Measurements from ENCODE around the gene PITPNM2. TPM values are rescaled to one million over a fixed set of nuclear protein-coding genes. Genes with fewer than 3 reads are reported as not detected.

PITPNM2 gene
- 7.2 TPM for polyA plus RNA-seq (2013, experiment 1 of 2; ENCODE audit: insufficient read length)
- polyA plus RNA-seq (2013, experiment 2 of 2; ENCODE audit: insufficient read length) = 9.5 TPM

DNA sequence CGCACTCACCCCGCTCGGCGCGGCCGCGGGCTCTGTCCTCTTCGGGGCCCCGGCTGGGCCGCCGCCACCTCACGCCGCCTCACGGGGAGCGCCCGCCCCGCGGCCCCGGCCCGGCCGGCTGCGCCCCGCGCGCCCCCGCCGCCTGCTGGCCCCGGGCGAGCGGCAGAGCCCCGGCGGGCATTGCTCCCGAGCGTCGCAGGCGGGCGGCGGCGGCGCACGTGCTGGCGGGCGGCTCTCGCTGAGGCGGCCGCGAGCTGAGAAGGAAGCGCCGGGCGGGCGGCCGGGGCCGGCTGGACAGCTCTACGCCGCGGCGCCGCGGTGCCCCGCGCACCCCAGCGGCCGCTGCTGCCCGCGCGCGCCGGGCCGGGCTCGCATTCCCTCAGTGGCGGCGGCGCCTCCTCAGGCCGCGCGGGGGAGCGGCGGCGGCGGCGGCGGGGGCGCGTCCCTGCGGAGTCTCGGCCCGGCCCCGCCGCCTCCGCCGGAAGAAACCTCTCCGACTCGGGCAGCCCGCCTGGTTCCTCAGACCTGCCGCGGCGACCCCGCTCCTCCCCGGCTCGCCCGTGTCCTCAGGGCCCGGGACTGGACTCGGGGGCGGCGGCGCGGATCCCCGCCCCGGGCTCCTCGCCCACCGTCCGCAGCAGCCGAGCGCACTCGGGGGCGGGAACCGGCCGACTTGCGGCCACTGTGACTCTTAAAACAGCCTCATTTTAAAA is at the start of gene PITPNM2:
TSS of gene PITPNM2 (minus strand) at position 347 of the 713 bp plus-strand sequence. CDS start 116,500 bp downstream, outside the sequence.
- DNase-seq = peak; percentile 75

DNA sequence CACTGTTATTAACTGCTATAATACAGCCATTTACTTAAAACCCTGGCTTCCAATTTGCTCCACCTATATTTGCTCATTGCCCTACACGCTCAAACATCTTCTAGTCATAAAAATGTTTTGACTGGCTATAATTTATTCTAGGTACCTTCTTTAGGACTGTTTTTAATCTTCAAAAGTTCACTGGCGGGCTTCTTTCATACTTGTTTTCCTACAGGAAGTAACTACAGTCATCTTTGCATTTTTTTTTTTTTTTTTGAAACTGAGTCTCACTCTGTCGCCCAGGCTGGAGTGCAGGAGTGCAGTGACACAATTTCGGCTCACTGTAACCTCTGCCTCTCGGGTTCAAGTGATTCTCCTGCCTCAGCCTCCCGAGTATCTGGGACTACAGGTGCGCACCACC is 49.5 kb upstream of the PITPNM2 start:
- DNase-seq = no peak

DNA sequence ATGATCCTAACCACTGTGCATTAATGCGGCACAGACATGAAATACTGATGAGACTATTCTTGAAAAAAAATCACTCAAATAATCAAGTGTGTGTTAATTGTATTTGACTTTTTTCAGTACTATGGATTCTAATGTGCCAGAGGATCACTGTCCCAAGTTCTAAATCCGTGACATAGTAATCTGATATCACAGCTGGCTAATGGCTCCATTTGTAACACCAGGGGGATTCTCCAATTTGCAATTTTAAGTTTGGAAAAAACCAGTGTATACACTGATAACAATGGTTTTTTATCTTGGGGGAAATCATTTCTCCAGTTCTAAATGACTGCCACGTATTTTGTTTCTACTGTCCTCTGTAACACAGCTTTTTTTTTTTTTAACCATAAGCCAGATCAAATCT is 49.0 kb upstream of the PITPNM2 start:
- DNase-seq = no peak

DNA sequence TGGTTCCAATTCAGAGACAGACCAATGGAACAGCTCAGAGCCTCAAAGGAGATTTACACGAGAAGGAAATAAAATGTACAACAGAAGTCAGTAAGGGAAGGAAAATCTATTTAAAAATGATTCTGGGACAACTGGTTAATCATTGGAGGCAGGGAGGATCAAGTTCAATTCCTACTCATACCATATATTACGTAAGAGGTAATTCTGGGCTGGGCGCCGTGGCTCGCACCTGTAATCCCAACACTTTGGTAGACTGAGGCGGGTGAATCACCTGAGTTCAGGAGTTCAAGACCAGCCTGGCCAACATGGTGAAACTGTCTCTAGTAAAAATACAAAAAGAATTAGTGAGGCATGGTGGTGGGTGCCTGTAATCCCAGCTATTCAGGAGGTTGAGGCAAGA is 36.7 kb upstream of the PITPNM2 start:
- no peak for DNase-seq

DNA sequence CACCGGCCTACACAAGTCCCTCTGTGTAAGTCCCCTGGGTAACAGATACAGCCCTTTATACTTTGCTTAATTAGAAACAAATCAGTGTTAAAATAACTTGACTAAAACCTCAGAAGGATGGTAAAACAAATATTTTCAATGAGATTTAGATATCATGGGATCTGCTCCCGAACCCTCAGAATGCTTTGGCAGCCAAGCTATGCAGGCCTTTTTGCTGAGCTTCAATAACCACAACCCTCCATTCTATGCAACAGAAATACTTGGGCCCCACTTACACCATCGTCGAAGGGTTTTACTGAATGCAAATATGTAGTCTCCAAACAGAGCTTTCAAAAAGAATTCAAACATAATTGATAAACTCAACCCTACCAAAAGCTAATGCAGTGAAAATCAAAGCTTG is 29.3 kb upstream of the PITPNM2 start:
- DNase-seq = no peak

DNA sequence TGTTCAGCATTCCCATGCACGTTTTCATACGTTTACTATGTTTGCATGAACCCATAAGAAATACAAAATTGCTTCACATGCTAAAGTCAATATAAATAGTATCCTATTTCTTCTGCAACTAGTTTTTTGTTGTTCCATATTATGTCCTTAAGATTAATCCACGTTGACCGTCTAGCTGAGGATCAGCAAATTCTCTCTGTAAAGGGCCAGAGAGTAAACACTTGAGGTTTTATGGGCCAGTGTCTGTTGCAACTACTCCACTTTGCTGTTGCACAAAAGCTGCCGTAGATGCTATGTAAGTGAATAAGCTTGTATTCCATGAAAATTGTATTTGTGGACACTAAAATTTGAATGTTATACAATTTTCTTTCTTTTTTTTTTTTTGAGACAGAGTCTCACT is 21.1 kb upstream of the PITPNM2 start:
- no peak for DNase-seq

DNA sequence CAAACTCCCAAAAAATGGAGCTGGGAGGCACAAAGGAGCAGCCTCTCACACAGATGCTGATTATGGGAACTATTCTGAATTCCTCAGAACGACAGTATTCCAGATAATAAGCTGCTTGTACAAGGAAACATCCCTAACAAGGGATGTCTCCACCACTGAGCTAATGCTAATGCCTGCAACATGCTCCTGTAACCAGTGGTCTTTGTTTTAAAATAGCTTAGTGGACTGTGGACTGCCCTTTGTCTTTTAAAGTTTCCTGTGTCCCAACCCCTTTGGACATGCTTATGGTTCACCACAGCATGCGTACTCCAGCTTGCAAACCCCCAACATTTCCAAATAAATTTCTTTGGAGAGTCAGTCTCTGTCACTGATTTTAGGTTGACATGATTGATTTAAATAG is 16.4 kb upstream of the PITPNM2 start:
- DNase-seq = no peak

DNA sequence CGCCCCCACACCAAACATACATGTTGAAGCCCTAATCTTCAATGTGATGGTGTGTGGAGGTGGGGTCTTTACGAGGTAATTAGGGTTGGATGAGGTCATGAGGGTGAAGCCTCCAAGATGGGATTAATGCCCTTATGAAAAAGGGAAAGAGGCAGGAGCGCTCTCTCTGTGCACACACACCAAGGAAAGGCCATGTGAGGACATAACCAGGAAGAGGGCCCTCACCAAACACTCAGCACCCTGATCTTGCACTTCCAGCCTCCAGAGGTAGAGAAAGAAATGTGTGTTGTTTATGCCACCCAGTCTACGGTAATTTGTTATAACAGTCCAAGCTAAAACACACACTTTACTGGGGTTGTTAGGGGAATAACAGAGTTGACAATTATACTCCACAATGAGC is 14.6 kb upstream of the PITPNM2 start:
- DNase-seq = no peak

DNA sequence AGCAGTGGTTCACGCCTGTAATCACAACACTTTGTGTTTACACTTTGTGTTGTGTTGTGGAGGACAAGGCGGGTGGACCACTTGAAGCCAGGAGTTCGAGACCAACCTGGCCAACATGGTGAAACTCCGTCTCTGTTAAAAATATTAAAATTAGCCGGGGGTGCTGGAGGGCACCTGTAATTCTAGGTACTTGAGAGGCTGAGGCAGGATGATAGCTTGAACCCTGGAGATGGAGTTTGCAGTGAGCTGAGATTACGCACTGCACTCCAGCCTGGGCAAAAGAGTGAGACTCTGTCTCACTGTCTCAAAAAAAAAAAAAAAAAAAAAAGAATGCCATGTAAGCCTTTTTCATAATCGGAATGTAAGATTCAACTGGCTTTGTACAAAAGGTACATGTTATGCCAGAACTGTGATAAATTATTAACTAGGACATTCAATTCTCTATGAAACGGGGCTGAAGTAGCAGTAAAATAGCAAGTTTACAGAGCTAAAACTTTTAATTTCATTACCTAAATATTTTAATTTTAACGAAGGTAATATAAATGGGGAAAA is 13.9 kb upstream of the PITPNM2 start:
- DNase-seq = no peak

DNA sequence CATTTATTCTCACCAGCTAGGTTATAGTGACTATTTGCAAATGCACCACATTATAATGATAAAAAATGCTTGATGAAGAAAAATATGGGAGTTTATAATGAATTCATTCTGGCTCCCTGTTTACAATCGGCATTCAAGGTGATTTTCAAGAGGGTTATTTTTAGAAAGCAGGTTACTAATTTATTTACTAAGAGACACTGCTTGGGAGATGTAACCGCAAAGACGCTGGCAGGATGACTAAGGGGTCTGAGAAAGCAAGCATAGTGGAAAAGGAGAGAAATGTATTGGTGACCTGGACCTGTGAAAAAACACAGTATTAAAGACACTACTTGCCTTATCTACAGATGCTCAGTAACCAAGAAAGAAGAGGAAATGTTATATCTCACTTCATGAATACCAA is 13.3 kb upstream of the PITPNM2 start:
- DNase-seq = no peak

DNA sequence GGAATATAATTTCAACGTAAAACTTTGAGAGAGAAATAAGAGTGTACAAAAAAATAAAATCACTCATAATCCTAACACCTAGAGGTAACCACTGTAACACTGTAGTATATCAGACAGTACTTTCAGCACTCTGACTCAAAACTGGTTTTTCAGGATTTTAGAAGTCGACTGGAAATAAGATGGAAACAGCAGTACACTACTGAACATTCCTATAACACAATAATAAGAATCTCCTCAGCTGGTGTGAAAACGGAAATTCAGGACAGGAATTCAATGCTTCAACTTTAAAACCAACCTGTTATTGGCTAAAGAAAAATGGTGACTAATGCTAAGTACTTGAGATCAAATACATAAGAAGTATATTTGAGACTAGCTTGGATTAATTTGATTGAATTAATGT is 12.3 kb upstream of the PITPNM2 start:
- no peak for DNase-seq

DNA sequence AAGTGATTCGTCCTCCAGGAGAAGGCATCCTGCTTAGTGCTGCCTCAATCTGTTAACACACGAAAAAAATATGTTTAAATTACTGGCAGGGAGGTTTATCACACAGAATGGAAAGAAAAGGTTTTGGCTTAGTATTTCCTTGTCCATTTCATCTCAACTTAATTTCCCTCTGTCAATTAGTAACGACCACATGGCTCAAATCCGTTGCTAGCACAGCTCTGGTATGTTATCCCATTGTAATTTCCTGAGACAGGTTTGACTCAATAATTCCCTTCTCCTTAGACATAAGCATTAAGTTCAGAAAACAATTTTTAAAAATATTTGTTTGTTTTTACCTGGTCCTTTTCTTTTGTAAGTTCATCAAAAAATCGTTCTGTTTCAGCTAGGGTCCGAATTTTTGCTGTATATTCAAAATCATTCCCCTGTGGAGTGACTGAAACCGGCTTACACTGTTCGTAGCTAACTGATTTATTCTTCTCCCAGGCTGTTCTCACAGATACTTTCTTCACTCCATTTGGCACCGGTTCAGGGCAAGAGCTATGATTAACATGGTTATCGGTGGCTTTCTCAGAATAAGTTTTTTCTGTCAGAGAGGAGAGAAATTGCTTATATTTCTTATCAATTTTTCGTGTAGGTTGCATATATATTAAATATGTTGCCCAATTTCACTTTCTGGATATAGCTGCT is 10.1 kb upstream of the PITPNM2 start:
- DNase-seq = no peak

DNA sequence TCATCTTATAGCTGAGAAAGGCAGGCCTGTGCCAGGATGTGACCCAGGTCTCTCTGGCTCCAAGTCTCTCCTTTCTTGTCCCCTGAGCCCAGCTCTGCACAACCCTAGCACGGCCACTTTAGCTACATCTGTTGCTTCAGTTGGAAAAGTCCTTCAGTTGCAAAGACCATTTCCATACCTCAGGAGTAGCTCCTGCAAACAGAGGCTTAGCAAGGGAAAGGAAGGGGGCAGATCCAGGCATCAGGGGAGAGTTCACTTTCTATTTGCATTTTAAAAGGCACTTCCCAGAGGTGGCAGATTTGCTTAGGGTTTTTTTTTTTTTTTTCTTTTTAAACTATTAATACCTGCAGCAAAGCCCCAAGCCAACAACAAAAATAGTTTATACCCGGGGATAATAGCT is 3.0 kb upstream of the PITPNM2 start:
- DNase-seq = no peak

DNA sequence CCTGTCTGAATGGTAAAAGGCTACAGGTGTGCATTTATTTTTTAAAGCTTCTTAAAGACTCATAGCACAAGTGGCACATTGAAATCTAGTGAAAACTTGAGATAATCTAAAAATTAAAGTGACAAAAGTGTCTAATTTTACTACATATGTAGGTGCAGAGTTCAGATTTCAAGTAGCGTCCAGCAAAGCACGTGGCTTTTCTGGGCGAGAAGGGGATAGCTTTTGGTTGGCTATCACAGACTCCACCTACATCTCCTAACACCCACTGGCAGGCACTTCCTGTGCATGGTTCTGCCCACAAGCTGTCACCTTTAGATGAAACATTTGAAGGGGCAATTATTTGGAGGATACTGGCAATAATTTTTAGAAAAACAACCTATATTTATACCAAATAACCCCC is 1.9 kb upstream of the PITPNM2 start:
- no peak for DNase-seq

DNA sequence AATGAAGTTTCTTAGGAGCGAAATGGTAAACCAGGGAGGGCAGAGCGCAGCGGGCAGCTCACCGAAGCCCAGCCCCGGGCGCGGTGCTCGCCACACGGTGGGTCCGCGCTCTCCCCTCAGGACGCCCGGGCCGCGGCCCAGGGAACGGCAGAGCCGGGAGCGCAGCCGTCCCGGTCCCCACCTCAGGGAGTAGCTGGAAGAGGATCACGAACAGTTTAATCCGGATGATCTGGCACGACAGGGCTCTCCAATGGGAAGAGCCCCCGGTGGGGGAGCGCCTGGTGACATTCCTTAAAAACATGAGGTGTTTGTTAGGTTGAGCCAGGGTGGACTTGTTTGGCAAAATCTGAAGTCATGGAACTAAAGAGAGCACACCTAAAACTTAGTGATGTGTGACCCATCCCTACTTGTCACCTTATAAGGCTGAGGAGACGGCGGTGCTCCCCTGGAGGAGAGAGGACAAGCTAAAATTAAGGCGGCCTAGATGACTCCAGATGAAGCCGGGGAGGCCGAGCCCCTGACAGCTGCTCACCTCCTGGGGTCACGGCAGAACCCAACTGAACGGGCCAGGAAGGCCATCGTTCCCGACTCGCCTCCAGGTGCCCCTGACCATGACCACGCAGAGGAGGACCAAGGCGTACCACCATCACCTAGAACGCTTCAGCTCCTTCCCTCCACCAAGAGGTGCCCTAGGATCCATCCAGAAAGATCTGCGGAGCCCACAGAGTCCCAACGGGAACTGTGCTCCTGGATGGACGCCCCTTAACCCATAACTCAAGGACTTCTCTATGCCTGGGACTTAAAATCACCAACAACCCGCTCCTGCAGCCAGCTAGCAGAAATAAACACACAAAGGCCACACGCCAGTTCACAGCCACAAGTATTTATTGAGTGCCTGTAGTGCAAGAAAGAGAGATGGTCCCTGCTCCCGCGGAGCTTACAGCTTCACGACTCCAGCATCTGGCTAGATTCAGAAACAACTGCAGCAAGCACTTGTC is 866 bp upstream of the PITPNM2 start:
- DNase-seq = peak; percentile 24

DNA sequence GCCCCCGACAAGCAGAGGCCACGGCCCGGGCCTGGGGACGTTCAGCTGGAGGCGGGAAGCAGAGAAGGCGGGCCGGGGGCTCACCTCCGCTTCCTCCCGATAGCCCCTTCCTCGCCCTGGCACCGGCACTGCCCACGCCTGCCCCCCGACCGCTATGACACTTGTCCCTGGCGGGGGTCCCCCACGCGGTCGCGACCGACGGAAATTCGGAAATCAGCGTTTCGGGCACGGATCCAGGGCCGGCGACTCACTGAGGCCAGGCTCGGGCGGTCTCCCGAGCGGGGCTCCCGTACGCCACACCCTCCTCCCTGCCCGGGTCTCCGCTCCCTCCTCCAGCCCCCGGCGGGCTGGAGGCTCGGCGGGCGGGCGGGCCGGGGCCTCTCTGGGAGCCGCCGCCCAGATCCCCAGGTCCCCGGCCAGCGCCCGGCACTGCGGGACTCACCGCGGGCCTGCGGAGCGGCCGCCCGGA is 581 bp downstream of the PITPNM2 start:
- peak; percentile 33 for DNase-seq

DNA sequence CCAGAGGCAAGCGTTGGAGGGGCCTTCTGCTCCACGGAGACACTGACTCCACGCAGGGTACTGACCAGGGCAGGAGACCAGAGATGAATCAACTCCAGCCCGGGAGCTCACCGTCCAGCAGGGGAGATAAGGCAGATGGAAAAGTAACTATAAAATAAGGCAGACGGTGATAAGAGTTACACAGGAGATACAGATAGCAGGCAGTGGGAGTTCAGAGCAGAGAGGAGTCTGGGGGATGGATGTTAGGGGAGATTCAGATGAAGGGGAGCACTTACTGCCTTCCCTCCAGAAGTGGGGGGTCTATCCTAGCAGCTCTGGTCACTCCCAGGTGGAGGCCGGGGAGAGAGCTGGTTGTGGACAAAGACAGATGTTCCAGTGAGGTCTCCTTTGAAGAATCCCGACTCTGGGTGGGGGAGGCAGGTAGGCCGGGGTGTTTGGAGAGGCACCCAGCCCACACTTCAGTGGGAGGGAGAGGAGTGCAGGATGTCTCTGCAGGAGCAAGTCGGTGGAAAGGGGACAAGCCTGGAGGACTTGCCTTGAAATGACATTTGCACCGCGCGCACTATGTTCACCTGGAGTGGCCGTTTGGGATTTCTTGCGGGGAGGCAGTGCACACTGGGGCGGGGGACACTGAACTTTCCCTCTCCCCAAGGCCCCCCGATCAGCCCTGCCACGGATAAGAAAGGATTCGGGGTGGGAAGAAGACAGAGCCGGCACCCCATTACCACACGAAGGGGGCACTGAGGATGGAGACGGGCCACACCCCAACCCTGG is 1.2 kb downstream of the PITPNM2 start:
- DNase-seq = no peak

DNA sequence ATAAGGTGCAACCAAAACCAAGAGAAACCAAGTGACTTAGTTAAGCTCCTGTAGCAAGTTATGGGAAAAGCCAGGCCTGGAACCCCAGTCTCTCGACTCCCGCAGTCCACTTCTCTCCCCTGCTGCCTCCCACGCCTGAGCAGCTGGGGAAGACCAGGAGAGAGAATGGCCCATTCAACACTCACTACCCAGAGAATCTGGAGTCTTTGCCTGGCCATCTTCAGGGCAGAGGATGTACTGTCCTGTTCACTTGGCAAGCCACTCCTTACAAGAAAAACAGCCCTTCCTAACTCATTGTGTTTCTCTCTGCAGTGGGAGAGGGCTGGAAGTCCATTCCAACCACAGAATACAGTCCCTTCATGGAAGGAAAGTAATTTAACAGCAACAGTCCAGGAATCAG is 1.8 kb downstream of the PITPNM2 start:
- no peak for DNase-seq

DNA sequence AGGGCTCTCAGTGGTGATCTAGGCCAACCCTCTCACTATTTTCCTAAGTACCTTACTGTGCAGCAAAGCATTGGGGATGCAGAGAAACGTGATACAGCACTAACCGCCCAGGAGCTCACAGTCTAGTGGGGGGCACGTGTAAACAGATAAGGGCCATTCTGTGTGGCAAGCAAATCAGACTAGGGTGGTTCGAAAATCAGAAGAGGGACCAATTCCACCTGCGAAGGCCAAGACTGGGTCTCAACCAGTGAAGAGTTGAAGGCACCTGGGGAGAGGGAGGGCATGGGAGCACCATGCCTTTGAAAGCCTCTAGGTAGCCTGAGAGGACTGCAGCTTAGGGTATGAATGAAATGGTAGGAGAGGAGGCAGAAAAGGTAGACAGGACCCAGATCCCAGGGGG is 2.2 kb downstream of the PITPNM2 start:
- DNase-seq = no peak

DNA sequence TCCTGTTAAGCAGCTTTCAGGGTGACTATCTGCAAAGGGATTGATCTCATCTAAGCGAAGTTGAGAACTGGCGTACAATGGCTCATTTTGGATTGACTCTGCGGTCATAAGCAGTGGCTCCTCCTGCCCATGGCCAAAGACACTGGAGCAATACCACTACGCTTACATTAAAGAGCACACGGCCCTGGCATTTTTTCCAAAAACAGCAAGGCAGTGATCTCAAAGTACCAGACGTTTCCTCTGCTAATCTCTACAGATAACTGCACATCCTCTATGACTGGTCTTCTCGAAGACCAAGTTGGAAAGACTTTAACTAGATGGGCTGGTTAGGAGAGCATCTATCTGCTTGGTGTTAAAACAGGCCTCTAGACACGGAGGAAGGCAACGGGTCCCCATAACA is 2.7 kb downstream of the PITPNM2 start:
- no peak for DNase-seq

DNA sequence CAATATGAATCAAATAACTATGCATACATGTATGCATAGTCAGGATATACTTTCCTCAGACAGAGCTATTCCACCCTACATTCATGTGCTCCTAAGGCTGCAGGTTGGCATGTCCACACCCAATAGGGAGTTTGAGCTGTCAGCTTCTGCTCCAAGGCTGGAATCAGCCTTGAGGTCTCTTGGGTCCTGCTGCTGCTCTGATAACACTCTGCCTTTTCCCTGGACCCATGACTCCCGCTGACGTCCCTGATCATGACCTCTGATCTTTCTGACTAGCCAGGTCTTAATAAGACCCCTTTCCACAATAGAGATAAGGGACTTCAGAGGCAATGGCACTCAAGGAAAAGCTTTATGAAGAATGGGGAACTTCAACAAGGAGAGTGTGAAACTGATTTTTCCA is 5.7 kb downstream of the PITPNM2 start:
- no peak for DNase-seq
